HEK293 (cell line): ENCODE data around the gene TMED4.

Experiments
- FEZF1 ChIP-seq: fragments of 450-650 bp; formaldehyde crosslinking; IDR thresholded peaks from 2 replicates; pipeline ENCODE4 v1.5.1; 2016; ENCODE audit warnings: missing biosample characterization, missing genetic modification characterization
- PRDM1 ChIP-seq: fragments of 450-650 bp; formaldehyde crosslinking; IDR thresholded peaks from 2 replicates; pipeline ENCODE4; 2016; ENCODE audit warnings: missing biosample characterization, missing genetic modification characterization
- TCF7L2 ChIP-seq: IDR thresholded peaks from 2 replicates; pipeline ENCODE4 v1.6.1; 2011; ENCODE audit warnings: low read depth, mild to moderate bottlenecking, inconsistent platforms, low read length, moderate library complexity, borderline replicate concordance
- TRIM28 ChIP-seq: IDR thresholded peaks from 2 replicates; pipeline ENCODE4 v1.6.1; 2011; ENCODE audit warnings: low read length, control low read depth, borderline replicate concordance
- ZBTB17 ChIP-seq: fragments of 450-650 bp; formaldehyde crosslinking; IDR thresholded peaks from 2 replicates; pipeline ENCODE4 v1.5.1; 2016; ENCODE audit warnings: missing biosample characterization, missing genetic modification characterization
- ZBTB7A ChIP-seq: fragments of 450-650 bp; formaldehyde crosslinking; IDR thresholded peaks from 2 replicates; pipeline ENCODE4 v1.5.1; 2016; ENCODE audit warnings: low read depth, missing biosample characterization, missing genetic modification characterization
- ZFP37 ChIP-seq: fragments of 450-650 bp; formaldehyde crosslinking; IDR thresholded peaks from 2 replicates; pipeline ENCODE4 v1.5.1; 2016; ENCODE audit warnings: missing biosample characterization, missing genetic modification characterization
- ZNF10 ChIP-seq: fragments of 450-650 bp; formaldehyde crosslinking; IDR thresholded peaks from 2 replicates; pipeline ENCODE4 v1.5.1; 2017; ENCODE audit warnings: missing biosample characterization, missing genetic modification characterization
- ZNF112 ChIP-seq: fragments of 450-650 bp; formaldehyde crosslinking; IDR thresholded peaks from 2 replicates; pipeline ENCODE4 v1.5.0; 2017; ENCODE audit warnings: missing biosample characterization, missing genetic modification characterization
- ZNF121 ChIP-seq: fragments of 450-650 bp; formaldehyde crosslinking; IDR thresholded peaks from 2 replicates; pipeline ENCODE4 v1.5.1; 2016; ENCODE audit warnings: missing biosample characterization, missing genetic modification characterization
- ZNF132 ChIP-seq: fragments of 450-650 bp; formaldehyde crosslinking; IDR thresholded peaks from 2 replicates; pipeline ENCODE4 v1.5.1; 2017; ENCODE audit warnings: missing biosample characterization, missing genetic modification characterization, borderline replicate concordance
- ZNF155 ChIP-seq: fragments of 450-650 bp; formaldehyde crosslinking; IDR thresholded peaks from 2 replicates; pipeline ENCODE4 v1.5.1; 2016; ENCODE audit warnings: missing biosample characterization, missing genetic modification characterization
- ZNF16 ChIP-seq: fragments of 450-650 bp; formaldehyde crosslinking; IDR thresholded peaks from 2 replicates; pipeline ENCODE4 v1.5.1; 2016; ENCODE audit warnings: low read depth, missing biosample characterization, missing genetic modification characterization
- ZNF175 ChIP-seq: fragments of 450-650 bp; formaldehyde crosslinking; IDR thresholded peaks from 2 replicates; pipeline ENCODE4 v1.5.1; 2016; ENCODE audit warnings: missing biosample characterization, missing genetic modification characterization
- ZNF24 ChIP-seq: fragments of 450-650 bp; formaldehyde crosslinking; IDR thresholded peaks from 2 replicates; pipeline ENCODE4 v1.5.1; 2016; ENCODE audit warnings: missing biosample characterization, missing genetic modification characterization
- ZNF292 ChIP-seq: fragments of 450-650 bp; formaldehyde crosslinking; IDR thresholded peaks from 2 replicates; pipeline ENCODE4 v1.5.1; 2016; ENCODE audit warnings: low read depth, missing biosample characterization, missing genetic modification characterization, borderline replicate concordance
- ZNF366 ChIP-seq: fragments of 450-650 bp; formaldehyde crosslinking; conservative IDR thresholded peaks from 2 replicates; pipeline ENCODE4 v1.5.1; 2016; ENCODE audit warnings: missing biosample characterization, missing genetic modification characterization
- ZNF398 ChIP-seq: fragments of 450-650 bp; formaldehyde crosslinking; IDR thresholded peaks from 2 replicates; pipeline ENCODE4 v1.5.1; 2017; ENCODE audit warnings: missing biosample characterization, missing genetic modification characterization
- ZNF521 ChIP-seq: fragments of 450-650 bp; formaldehyde crosslinking; IDR thresholded peaks from 2 replicates; pipeline ENCODE4 v1.5.1; 2017; ENCODE audit warnings: missing biosample characterization, mild to moderate bottlenecking, missing genetic modification characterization
- ZNF529 ChIP-seq: fragments of 450-650 bp; formaldehyde crosslinking; IDR thresholded peaks from 2 replicates; pipeline ENCODE4 v1.5.1; 2017; ENCODE audit warnings: missing genetic modification characterization, missing biosample characterization; ENCODE audit not compliant: insufficient replicate concordance
- ZNF530 ChIP-seq: fragments of 450-650 bp; formaldehyde crosslinking; IDR thresholded peaks from 2 replicates; pipeline ENCODE4 v1.5.1; 2016; ENCODE audit warnings: low read depth, missing biosample characterization, missing genetic modification characterization
- ZNF600 ChIP-seq: fragments of 450-650 bp; formaldehyde crosslinking; IDR thresholded peaks from 2 replicates; pipeline ENCODE4 v1.5.1; 2016; ENCODE audit warnings: missing biosample characterization, missing genetic modification characterization
- ZNF623 ChIP-seq: fragments of 450-650 bp; formaldehyde crosslinking; IDR thresholded peaks from 2 replicates; pipeline ENCODE4 v1.5.1; 2016; ENCODE audit warnings: missing biosample characterization, missing genetic modification characterization
- ZNF624 ChIP-seq: fragments of 450-650 bp; formaldehyde crosslinking; IDR thresholded peaks from 2 replicates; pipeline ENCODE4 v1.5.1; 2017; ENCODE audit warnings: missing biosample characterization, missing genetic modification characterization
- ZNF654 ChIP-seq: fragments of 450-650 bp; formaldehyde crosslinking; IDR thresholded peaks from 2 replicates; pipeline ENCODE4 v1.5.1; 2016; ENCODE audit warnings: low read depth, missing biosample characterization, missing genetic modification characterization
- ZNF658 ChIP-seq: fragments of 450-650 bp; formaldehyde crosslinking; IDR thresholded peaks from 2 replicates; pipeline ENCODE4; 2016; ENCODE audit warnings: missing biosample characterization, missing genetic modification characterization
- ZNF664 ChIP-seq: fragments of 450-650 bp; formaldehyde crosslinking; IDR thresholded peaks from 2 replicates; pipeline ENCODE4 v1.5.1; 2016; ENCODE audit warnings: missing biosample characterization, missing genetic modification characterization
- ZNF76 ChIP-seq: fragments of 450-650 bp; formaldehyde crosslinking; IDR thresholded peaks from 2 replicates; pipeline ENCODE4; 2016; ENCODE audit warnings: low read depth, missing biosample characterization, missing genetic modification characterization, borderline replicate concordance
- ZNF791 ChIP-seq: fragments of 450-650 bp; formaldehyde crosslinking; IDR thresholded peaks from 2 replicates; pipeline ENCODE4 v1.5.1; 2016; ENCODE audit warnings: missing biosample characterization, missing genetic modification characterization
- TF ChIP-seq, protein P1 (sequence below): fragments of 450-650 bp; formaldehyde crosslinking; IDR thresholded peaks from 2 replicates; pipeline ENCODE4 v1.5.1; 2017; ENCODE audit warnings: missing biosample characterization, missing genetic modification characterization
- TF ChIP-seq, protein P2 (sequence below): fragments of 450-650 bp; formaldehyde crosslinking; conservative IDR thresholded peaks from 2 replicates; pipeline ENCODE4 v1.5.1; 2016; ENCODE audit warnings: low read depth, missing biosample characterization, missing genetic modification characterization
- TF ChIP-seq, protein P3 (sequence below): fragments of 450-650 bp; formaldehyde crosslinking; IDR thresholded peaks from 2 replicates; pipeline ENCODE4 v1.5.1; 2017; ENCODE audit warnings: missing biosample characterization, missing genetic modification characterization

TMED4 gene

DNA sequence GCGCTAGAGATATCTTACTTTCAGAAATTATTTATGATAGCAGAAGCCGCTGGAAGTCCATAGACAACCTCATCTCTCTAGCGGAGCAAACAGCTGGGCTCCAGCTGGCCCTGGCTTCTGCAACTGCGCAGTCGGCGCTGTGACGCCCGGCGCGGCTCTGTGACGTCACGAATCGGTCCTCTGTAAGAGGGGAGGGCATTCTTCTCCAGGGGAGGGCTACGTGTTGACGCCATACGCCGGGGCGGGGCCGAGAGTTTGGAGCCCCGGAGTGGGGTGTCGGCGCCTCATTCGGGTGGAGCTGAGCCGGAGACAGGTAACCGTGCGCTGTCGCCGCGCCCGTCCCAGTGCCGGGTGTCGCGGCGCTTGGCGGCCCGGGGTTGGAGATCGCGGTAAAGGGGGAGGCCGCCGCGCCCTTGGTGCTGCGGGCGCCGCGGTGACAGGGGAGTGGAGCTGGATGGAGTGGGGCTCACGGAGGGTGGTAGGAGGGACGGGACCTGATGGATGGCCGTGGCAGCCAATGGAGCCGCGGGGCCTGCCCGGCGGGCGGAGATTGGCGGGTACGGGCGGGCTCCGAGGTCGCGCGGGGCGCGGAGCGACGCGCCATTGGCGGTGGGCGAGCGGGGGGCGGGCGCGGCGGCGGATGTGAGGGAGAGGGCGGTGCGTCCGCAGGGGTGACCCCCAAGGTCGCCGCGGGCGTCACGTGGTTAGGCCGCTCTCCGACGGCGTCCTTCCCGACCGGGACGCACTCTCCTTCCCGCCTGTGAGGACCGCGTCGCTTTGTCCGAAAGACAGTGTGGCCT lies 24.5 kb upstream of the TMED4 start, which contains the start of gene OGDH (continued):
- TF ChIP-seq TCF7L2, result peak; percentile 93
- TF ChIP-seq ZNF658 (tag by site-specific recombination), result no peak
- no peak for TF ChIP-seq TRIM28
- TF ChIP-seq, protein P1, sequence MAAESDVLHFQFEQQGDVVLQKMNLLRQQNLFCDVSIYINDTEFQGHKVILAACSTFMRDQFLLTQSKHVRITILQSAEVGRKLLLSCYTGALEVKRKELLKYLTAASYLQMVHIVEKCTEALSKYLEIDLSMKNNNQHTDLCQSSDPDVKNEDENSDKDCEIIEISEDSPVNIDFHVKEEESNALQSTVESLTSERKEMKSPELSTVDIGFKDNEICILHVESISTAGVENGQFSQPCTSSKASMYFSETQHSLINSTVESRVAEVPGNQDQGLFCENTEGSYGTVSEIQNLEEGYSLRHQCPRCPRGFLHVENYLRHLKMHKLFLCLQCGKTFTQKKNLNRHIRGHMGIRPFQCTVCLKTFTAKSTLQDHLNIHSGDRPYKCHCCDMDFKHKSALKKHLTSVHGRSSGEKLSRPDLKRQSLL (tag by site-specific recombination), result no peak
- TF ChIP-seq ZNF76, result peak; percentile 1; the same call in 1 of the 2 replicates
- TF ChIP-seq, protein P2, sequence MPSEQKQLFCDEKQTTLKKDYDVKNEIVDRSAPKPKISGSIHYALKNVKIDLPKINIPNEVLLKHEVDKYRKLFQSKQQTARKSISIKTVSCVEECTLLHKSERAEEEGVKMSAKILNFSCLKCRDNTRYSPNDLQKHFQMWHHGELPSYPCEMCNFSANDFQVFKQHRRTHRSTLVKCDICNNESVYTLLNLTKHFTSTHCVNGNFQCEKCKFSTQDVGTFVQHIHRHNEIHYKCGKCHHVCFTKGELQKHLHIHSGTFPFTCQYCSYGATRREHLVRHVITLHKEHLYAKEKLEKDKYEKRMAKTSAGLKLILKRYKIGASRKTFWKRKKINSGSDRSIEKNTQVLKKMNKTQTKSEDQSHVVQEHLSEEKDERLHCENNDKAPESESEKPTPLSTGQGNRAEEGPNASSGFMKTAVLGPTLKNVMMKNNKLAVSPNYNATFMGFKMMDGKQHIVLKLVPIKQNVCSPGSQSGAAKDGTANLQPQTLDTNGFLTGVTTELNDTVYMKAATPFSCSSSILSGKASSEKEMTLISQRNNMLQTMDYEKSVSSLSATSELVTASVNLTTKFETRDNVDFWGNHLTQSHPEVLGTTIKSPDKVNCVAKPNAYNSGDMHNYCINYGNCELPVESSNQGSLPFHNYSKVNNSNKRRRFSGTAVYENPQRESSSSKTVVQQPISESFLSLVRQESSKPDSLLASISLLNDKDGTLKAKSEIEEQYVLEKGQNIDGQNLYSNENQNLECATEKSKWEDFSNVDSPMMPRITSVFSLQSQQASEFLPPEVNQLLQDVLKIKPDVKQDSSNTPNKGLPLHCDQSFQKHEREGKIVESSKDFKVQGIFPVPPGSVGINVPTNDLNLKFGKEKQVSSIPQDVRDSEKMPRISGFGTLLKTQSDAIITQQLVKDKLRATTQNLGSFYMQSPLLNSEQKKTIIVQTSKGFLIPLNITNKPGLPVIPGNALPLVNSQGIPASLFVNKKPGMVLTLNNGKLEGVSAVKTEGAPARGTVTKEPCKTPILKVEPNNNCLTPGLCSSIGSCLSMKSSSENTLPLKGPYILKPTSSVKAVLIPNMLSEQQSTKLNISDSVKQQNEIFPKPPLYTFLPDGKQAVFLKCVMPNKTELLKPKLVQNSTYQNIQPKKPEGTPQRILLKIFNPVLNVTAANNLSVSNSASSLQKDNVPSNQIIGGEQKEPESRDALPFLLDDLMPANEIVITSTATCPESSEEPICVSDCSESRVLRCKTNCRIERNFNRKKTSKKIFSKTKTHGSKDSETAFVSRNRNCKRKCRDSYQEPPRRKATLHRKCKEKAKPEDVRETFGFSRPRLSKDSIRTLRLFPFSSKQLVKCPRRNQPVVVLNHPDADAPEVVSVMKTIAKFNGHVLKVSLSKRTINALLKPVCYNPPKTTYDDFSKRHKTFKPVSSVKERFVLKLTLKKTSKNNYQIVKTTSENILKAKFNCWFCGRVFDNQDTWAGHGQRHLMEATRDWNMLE, result no peak
- TF ChIP-seq ZNF791, result no peak
- no peak for TF ChIP-seq ZNF530 (tag by site-specific recombination)
- no peak for TF ChIP-seq ZNF112
- TF ChIP-seq ZNF155 (tag by site-specific recombination), result no peak
- no peak for TF ChIP-seq PRDM1 (tag by site-specific recombination)
- no peak for TF ChIP-seq ZNF624 (tag by site-specific recombination)
- TF ChIP-seq ZBTB17 (tag by site-specific recombination), result peak; percentile 93
- no peak for TF ChIP-seq ZNF16 (tag by site-specific recombination)
- no peak for TF ChIP-seq ZNF521 (tag by site-specific recombination)
- TF ChIP-seq ZNF121, result no peak
- TF ChIP-seq ZNF600, result peak; percentile 79; the same call in 1 of the 2 replicates
- TF ChIP-seq ZNF175 (tag by site-specific recombination), result no peak
- TF ChIP-seq ZNF132 (tag by site-specific recombination), result no peak
- peak; percentile 65; the same call in 1 of the 2 replicates for TF ChIP-seq ZBTB7A (tag by site-specific recombination)
- TF ChIP-seq ZNF10 (tag by site-specific recombination), result no peak; the same call in 1 of the 2 replicates
- peak; percentile 12; the same call in 1 of the 2 replicates for TF ChIP-seq FEZF1 (tag by site-specific recombination)
- 0 out of 2 replicates have a peak, but pooled peaks have one; percentile 69 for TF ChIP-seq ZFP37 (tag by site-specific recombination)
- TF ChIP-seq ZNF366, result peak; percentile 93
- TF ChIP-seq ZNF623, result no peak
- TF ChIP-seq, protein P3, sequence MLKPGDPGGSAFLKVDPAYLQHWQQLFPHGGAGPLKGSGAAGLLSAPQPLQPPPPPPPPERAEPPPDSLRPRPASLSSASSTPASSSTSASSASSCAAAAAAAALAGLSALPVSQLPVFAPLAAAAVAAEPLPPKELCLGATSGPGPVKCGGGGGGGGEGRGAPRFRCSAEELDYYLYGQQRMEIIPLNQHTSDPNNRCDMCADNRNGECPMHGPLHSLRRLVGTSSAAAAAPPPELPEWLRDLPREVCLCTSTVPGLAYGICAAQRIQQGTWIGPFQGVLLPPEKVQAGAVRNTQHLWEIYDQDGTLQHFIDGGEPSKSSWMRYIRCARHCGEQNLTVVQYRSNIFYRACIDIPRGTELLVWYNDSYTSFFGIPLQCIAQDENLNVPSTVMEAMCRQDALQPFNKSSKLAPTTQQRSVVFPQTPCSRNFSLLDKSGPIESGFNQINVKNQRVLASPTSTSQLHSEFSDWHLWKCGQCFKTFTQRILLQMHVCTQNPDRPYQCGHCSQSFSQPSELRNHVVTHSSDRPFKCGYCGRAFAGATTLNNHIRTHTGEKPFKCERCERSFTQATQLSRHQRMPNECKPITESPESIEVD (tag by site-specific recombination), result no peak
- TF ChIP-seq ZNF398 (tag by site-specific recombination), result 0 out of 2 replicates have a peak, but pooled peaks have one; percentile 11
- 0 out of 2 replicates have a peak, but pooled peaks have one; percentile 45 for TF ChIP-seq ZNF24
- TF ChIP-seq ZNF654 (tag by site-specific recombination), result no peak
- TF ChIP-seq ZNF292, result no peak
- TF ChIP-seq ZNF664, result no peak
- TF ChIP-seq ZNF529 (tag by site-specific recombination), result no peak
